Trophoblast cell (in vitro differentiated cells and primary cell): ENCODE data around the gene SPDYE4.

ENCODE experiments used
- DNase-seq, 2 donors: peaks; one replicate each; pipeline ENCODE4 v3.0.0-alpha.2; 2016
- H2AFZ ChIP-seq: 2 replicates; pipeline ENCODE4 v1.6.1; 2013; ENCODE audit warnings: low read length, moderate library complexity, mild to moderate bottlenecking; ENCODE audit not compliant: insufficient read depth, poor library complexity
- H2AK5ac ChIP-seq: 2 replicates; pipeline ENCODE4 v1.6.1; 2013; ENCODE audit warnings: mild to moderate bottlenecking, low read length
- H2BK120ac ChIP-seq: 2 replicates; pipeline ENCODE4 v1.6.1; 2013; ENCODE audit warnings: low read length, mild to moderate bottlenecking, moderate library complexity; ENCODE audit not compliant: insufficient read depth, poor library complexity
- H2BK12ac ChIP-seq: 2 replicates; pipeline ENCODE4 v1.6.1; 2013; ENCODE audit warnings: mild to moderate bottlenecking, low read length, moderate library complexity
- H2BK5ac ChIP-seq: 2 replicates; pipeline ENCODE4 v1.6.1; 2013; ENCODE audit warnings: low read length, low read depth, moderate library complexity, mild to moderate bottlenecking; ENCODE audit not compliant: poor library complexity
- H3K14ac ChIP-seq: 2 replicates; pipeline ENCODE4 v1.6.1; 2013; ENCODE audit warnings: mild to moderate bottlenecking, low read length
- H3K18ac ChIP-seq: 2 replicates; pipeline ENCODE4 v1.6.1; 2013; ENCODE audit warnings: mild to moderate bottlenecking, low read length
- H3K23ac ChIP-seq: 2 replicates; pipeline ENCODE4 v1.6.1; 2013; ENCODE audit warnings: low read length
- H3K27ac ChIP-seq: 2 replicates; pipeline ENCODE4 v1.5.1; 2013; ENCODE audit warnings: low read depth, mild to moderate bottlenecking, inconsistent platforms, low read length, moderate library complexity
- H3K27me3 ChIP-seq: 2 replicates; pipeline ENCODE4 v1.6.1; 2013; ENCODE audit warnings: inconsistent platforms, mild to moderate bottlenecking, low read length, moderate library complexity; ENCODE audit not compliant: insufficient read depth
- H3K36me3 ChIP-seq, 2 experiments: 1 replicate in 1 of 2; 2 replicates in 1 of 2; pipeline ENCODE4 v1.6.1; 2013; ENCODE audit warnings: low read length in 2 of 2, mild to moderate bottlenecking in 2 of 2, moderate library complexity in 1 of 2; ENCODE audit not compliant: insufficient read depth in 2 of 2, control insufficient read depth in 1 of 2
- H3K4ac ChIP-seq: 2 replicates; pipeline ENCODE4 v1.6.1; 2013; ENCODE audit warnings: low read depth, mild to moderate bottlenecking, low read length, moderate library complexity
- H3K4me1 ChIP-seq, 2 experiments: 1 replicate in 1 of 2; 2 replicates in 1 of 2; pipeline ENCODE4 v1.6.1; 2013; ENCODE audit warnings: low read length in 2 of 2, mild to moderate bottlenecking in 2 of 2, moderate library complexity in 1 of 2; ENCODE audit not compliant: insufficient read depth in 2 of 2, control insufficient read depth in 1 of 2
- H3K4me2 ChIP-seq: 2 replicates; pipeline ENCODE4 v1.6.1; 2013; ENCODE audit warnings: inconsistent platforms, mild to moderate bottlenecking, low read length, moderate library complexity
- H3K4me3 ChIP-seq: 2 replicates; pipeline ENCODE4 v1.5.1; 2013; ENCODE audit warnings: mild to moderate bottlenecking, low read depth, low read length, inconsistent platforms
- H3K79me1 ChIP-seq: one replicate; pipeline ENCODE4 v1.6.1; 2013; ENCODE audit warnings: low read length
- H3K79me2 ChIP-seq: 2 replicates; pipeline ENCODE4 v1.6.1; 2013; ENCODE audit warnings: low read length, mild to moderate bottlenecking; ENCODE audit not compliant: control insufficient read depth, insufficient read depth, poor library complexity
- H3K9ac ChIP-seq: 2 replicates; pipeline ENCODE4 v1.6.1; 2013; ENCODE audit warnings: mild to moderate bottlenecking, low read length
- H3K9me3 ChIP-seq: 2 replicates; pipeline ENCODE4 v1.6.1; 2013; ENCODE audit warnings: low read depth, mild to moderate bottlenecking, control low read depth, inconsistent platforms, low read length; ENCODE audit not compliant: insufficient read depth
- H4K12ac ChIP-seq: 2 replicates; pipeline ENCODE4 v1.6.1; 2013; ENCODE audit warnings: low read depth, mild to moderate bottlenecking, low read length, moderate library complexity
- H4K8ac ChIP-seq: 2 replicates; pipeline ENCODE4 v1.6.1; 2013; ENCODE audit warnings: low read depth, mild to moderate bottlenecking, low read length, moderate library complexity
- H4K91ac ChIP-seq: one replicate; pipeline ENCODE4 v1.6.1; 2013; ENCODE audit warnings: low read depth, mild to moderate bottlenecking, low read length, moderate library complexity
- WGBS: extraction: QIAGEN DNeasy Blood & Tissue Kit; methylation state at CpG from one replicate; pipeline ENCODE4 v1.1.7; 2013; ENCODE audit warnings: missing lambda C conversion rate; ENCODE audit not compliant: insufficient read length, insufficient coverage; ENCODE audit errors: extremely low coverage; 5-methylcytosine and 5-hydroxymethylcytosine counted together

The SPDYE4 gene

DNA sequence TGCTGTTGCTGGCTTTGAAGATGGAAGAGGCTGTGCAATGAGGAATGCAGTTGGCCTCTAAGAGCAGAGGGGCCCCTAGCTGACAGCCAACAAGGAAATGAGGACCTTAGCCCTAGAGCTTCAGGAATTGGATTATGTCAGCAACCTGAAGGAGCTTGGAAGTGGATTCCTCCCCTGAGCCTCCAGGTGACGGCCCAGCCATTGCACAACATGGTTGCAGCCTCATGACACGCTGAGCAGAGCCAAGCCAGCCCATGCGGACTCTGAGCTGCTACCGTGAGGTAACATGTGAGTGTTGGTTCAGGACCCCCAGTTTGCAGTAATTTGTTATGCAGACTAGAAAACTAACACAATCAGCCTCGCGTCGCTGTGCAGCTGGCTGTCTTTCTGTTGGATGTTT lies 33.9 kb downstream of the SPDYE4 start:
- peak overlapping the region; percentile 33 for H3K14ac ChIP-seq
- H2BK12ac ChIP-seq: peak overlapping the region; percentile 9
- H4K8ac ChIP-seq: peak overlapping the region; percentile 28
- H2AK5ac ChIP-seq: peak overlapping the region; percentile 49
- H4K91ac ChIP-seq: peak overlapping the region; percentile 52
- peaks cover 35 to 42% of the 10 kb centered on the region in 2 experiments for H3K4me1 ChIP-seq
- H4K12ac ChIP-seq: no peak overlapping the region
- H3K79me2 ChIP-seq: peaks cover 4% of the 10 kb centered on the region
- H2AFZ ChIP-seq: no peak overlapping the region
- no peak overlapping the region for H3K4ac ChIP-seq
- H3K36me3 ChIP-seq: no peaks in the 10 kb centered on the region
- H3K4me2 ChIP-seq: no peak overlapping the region
- H2BK120ac ChIP-seq: peak overlapping the region; percentile 20
- no peak overlapping the region for H2BK5ac ChIP-seq
- H3K18ac ChIP-seq: no peak overlapping the region
- no peak overlapping the region for H3K9ac ChIP-seq
- no CpG with 5 or more reads among the region's 7 CpGs for WGBS
- H3K27ac ChIP-seq: peak overlapping the region; percentile 24
- H3K79me1 ChIP-seq: peaks cover 40% of the 10 kb centered on the region
- no peaks in the 10 kb centered on the region for H3K9me3 ChIP-seq
- no peak overlapping the region for H3K23ac ChIP-seq
- peak; percentile 98 for DNase-seq
- no peak overlapping the region for H3K4me3 ChIP-seq
- no peaks in the 10 kb centered on the region for H3K27me3 ChIP-seq

- H3K79me2 ChIP-seq: no peaks in the 10 kb centered on the region
- H3K18ac ChIP-seq: peak overlapping the region; percentile 77
- peak overlapping the region; percentile 46 for H3K14ac ChIP-seq
- H3K27ac ChIP-seq: peak overlapping the region; percentile 73
- peak overlapping the region; percentile 26 for H3K4ac ChIP-seq
- peak overlapping the region; percentile 54 for H2BK5ac ChIP-seq
- H3K4me1 ChIP-seq: peaks cover 26 to 30% of the 10 kb centered on the region in 2 experiments
- H2BK12ac ChIP-seq: peak overlapping the region; percentile 97
- H4K12ac ChIP-seq: no peak overlapping the region
- no peak overlapping the region for H4K8ac ChIP-seq
- no peak overlapping the region for H3K4me2 ChIP-seq
- H2AFZ ChIP-seq: peak overlapping the region; percentile 33
- DNase-seq: peak in 1 of 2 donors; percentile 43
- no peaks in the 10 kb centered on the region for H3K27me3 ChIP-seq
- H3K79me1 ChIP-seq: peaks cover 34% of the 10 kb centered on the region
- peak overlapping the region; percentile 90 for H2AK5ac ChIP-seq
- peak overlapping the region; percentile 43 for H3K9ac ChIP-seq
- peak overlapping the region; percentile 84 for H2BK120ac ChIP-seq
- WGBS: no CpG with 5 or more reads among the region's 9 CpGs
- no peaks in the 10 kb centered on the region for H3K9me3 ChIP-seq
- no peaks in the 10 kb centered on the region for H3K36me3 ChIP-seq
- no peak overlapping the region for H3K4me3 ChIP-seq
- peak overlapping the region; percentile 56 for H4K91ac ChIP-seq
- H3K23ac ChIP-seq: no peak overlapping the region
Observed at GRCh38 chr17:8720596-8720995, 37.8 kb downstream of the SPDYE4 start.

DNA sequence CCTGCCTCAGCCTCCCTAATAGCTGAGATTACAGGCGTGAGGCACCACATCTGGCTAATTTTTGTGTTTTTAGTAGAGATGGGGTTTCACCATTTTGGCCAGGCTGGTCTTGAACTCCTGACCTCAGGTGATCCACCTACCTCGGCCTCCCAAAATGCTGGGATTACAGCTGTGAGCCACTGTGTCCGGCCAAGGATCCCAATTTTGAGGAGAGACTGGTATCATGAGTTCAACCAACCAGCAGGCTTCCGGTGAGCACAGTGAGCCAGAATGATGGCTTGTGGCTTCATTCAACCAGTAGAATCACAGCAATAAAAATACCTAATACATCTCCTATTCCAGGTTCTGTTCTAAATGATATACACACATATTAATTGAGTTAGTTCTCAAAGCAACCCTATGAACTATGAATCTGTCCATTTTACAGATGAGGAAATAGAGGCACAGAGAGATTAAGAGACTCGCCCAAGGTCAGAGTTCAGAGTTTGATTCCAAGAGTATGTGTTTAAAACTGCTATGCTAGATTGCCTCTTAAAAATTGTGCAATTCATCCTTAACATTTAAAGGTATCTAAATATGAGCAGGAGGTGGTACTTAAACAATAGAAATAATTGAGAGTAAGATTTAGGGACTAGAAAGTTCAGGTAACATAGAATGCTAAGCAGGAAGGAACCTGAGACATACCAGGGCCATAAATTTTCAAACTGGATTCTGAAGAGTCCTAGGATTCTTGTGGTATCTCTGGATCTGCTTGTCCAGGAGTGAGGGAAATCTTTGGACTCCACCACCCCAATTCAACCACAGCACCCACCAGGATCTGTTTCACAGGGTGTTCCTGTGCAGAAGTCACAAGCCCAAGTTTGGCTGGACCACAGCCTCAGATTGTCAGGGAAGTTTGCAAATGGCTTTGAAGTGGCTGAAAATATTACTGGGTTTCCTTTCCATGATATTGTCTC lies 38.8 kb downstream of the SPDYE4 start:
- Histone ChIP-seq H4K91ac (peak overlapping the region; percentile 79), H2BK120ac (peak overlapping the region; percentile 90), H4K12ac (no peak overlapping the region), H3K14ac (peak overlapping the region; percentile 53), H3K27me3 (no peaks in the 10 kb centered on the region), H3K4me3 (no peak overlapping the region), H3K9ac (no peak overlapping the region), H4K8ac (no peak overlapping the region), H2BK12ac (peak overlapping the region; percentile 91), H3K79me2 (no peaks in the 10 kb centered on the region), H2AFZ (no peak overlapping the region), H3K4me1 (peaks cover 20 to 25% of the 10 kb centered on the region in 2 experiments), H3K79me1 (peaks cover 26% of the 10 kb centered on the region), H3K18ac (peak overlapping the region; percentile 82), H3K4ac (peak overlapping the region; percentile 47), H3K27ac (peak overlapping the region; percentile 69), H3K9me3 (no peaks in the 10 kb centered on the region), H3K4me2 (no peak overlapping the region), H3K23ac (no peak overlapping the region), H2AK5ac (no peak overlapping the region), H3K36me3 (no peaks in the 10 kb centered on the region), H2BK5ac (peak overlapping the region; percentile 72)
- peak; percentile 49 to 88 for DNase-seq
- WGBS: no CpG with 5 or more reads among the region's 5 CpGs

DNA sequence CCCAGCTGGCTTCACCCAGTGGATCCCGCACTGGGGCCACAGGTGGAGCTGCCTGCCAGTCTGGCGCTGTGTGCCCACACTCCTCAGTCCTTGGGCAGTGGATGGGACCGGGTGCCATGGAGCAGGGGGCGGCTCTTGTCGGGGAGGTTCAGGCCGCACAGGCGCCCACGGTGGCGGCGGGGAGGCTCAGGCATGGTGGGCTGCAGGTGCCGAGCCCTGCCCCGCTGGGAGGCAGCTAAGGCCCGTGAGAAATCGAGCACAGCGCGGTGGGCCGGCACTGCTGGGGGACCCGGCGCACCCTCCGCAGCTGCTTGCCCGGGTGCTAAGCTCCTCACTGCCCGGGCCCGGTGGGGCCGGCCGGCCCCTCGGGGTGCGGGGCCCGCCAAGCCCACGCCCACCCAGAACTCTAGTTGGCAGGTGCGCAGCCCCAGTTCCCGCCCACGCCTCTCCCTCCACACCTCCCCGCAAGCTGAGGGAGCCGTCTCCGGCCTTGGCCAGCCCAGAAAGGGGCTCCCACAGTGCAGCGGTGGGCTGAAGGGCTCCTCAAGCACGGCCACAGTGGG lies 40.3 kb downstream of the SPDYE4 start:
- Histone ChIP-seq H4K91ac (peak overlapping the region; percentile 45), H2BK5ac (no peak overlapping the region), H2AK5ac (peak overlapping the region; percentile 23), H3K9ac (no peak overlapping the region), H3K4me3 (no peak overlapping the region), H2BK120ac (no peak overlapping the region), H3K18ac (no peak overlapping the region), H4K12ac (no peak overlapping the region), H3K14ac (no peak overlapping the region), H3K79me1 (peaks cover 26% of the 10 kb centered on the region), H4K8ac (no peak overlapping the region), H3K4me1 (peaks cover 19 to 27% of the 10 kb centered on the region in 2 experiments), H3K9me3 (no peaks in the 10 kb centered on the region), H3K4ac (no peak overlapping the region), H3K23ac (no peak overlapping the region), H3K27ac (no peak overlapping the region), H3K4me2 (no peak overlapping the region), H3K79me2 (no peaks in the 10 kb centered on the region), H3K36me3 (no peaks in the 10 kb centered on the region), H2BK12ac (peak overlapping the region; percentile 37), H2AFZ (no peak overlapping the region), H3K27me3 (no peaks in the 10 kb centered on the region)
- no CpG with 5 or more reads among the region's 37 CpGs for WGBS
- no peak for DNase-seq
